Hepatocyte (in vitro differentiated cells): Measurements from ENCODE around the gene NDUFB4. TPM values are rescaled to one million over a fixed set of nuclear protein-coding genes. Genes with fewer than 3 reads are reported as not detected.

Experiments used
- DNase-seq: peaks from one replicate; pipeline ENCODE4 v3.0.0-alpha.2; 2016; ENCODE audit warnings: low spot score
- H2AFZ ChIP-seq: fragments of 200-600 bp; sonication (generic); 2 replicates; pipeline ENCODE4 v1.6.0; 2016; ENCODE audit warnings: antibody characterized with exemption, mild to moderate bottlenecking
- H3K27ac ChIP-seq: fragments of 200-600 bp; sonication (generic); 2 replicates; pipeline ENCODE4 v1.5.1; 2016; ENCODE audit warnings: mild to moderate bottlenecking
- H3K27me3 ChIP-seq: fragments of 200-600 bp; sonication (generic); 2 replicates; pipeline ENCODE4 v1.6.1; 2016
- H3K36me3 ChIP-seq: fragments of 200-600 bp; sonication (generic); replicated peaks from 2 replicates; pipeline ENCODE4 v1.5.1; 2016; ENCODE audit warnings: low read depth; ENCODE audit not compliant: insufficient read depth
- H3K4me1 ChIP-seq: fragments of 200-600 bp; sonication (generic); 2 replicates; pipeline ENCODE4 v1.5.1; 2016; ENCODE audit warnings: mild to moderate bottlenecking, moderate library complexity; ENCODE audit not compliant: insufficient read depth
- H3K4me2 ChIP-seq: fragments of 200-600 bp; sonication (generic); 2 replicates; pipeline ENCODE4 v1.6.0; 2016
- H3K4me3 ChIP-seq: fragments of 200-600 bp; sonication (generic); 2 replicates; pipeline ENCODE4 v1.5.1; 2016; ENCODE audit warnings: mild to moderate bottlenecking
- H3K79me2 ChIP-seq: fragments of 200-600 bp; sonication (generic); 2 replicates; pipeline ENCODE4 v1.6.0; 2017; ENCODE audit warnings: mild to moderate bottlenecking
- H3K9me2 ChIP-seq: fragments of 200-600 bp; sonication (generic); replicated peaks from 2 replicates; pipeline ENCODE4 v1.6.0; 2017; ENCODE audit warnings: mild to moderate bottlenecking; ENCODE audit not compliant: insufficient read depth
- H3K9me3 ChIP-seq: fragments of 200-600 bp; sonication (generic); 2 replicates; pipeline ENCODE4 v1.5.1; 2016; ENCODE audit warnings: low read depth, mild to moderate bottlenecking
- H4K20me1 ChIP-seq: fragments of 200-600 bp; sonication (generic); 2 replicates; pipeline ENCODE4 v1.6.0; 2016; ENCODE audit warnings: mild to moderate bottlenecking; ENCODE audit not compliant: insufficient read depth, poor library complexity, severe bottlenecking
- CTCF ChIP-seq: fragments of 200-600 bp; sonication (generic); IDR thresholded peaks from 2 replicates; pipeline ENCODE4 v1.5.1; 2016; ENCODE audit warnings: antibody characterized with exemption, mild to moderate bottlenecking; ENCODE audit not compliant: poor library complexity
- EZH2 ChIP-seq: fragments of 200-600 bp; sonication (generic); IDR thresholded peaks from 2 replicates; pipeline ENCODE4 v1.6.1; 2016; ENCODE audit warnings: antibody characterized with exemption, mild to moderate bottlenecking, borderline replicate concordance
- EZH2phosphoT487 ChIP-seq: fragments of 200-600 bp; sonication (generic); IDR thresholded peaks from one replicate; pipeline ENCODE4 v1.6.1; 2018; ENCODE audit warnings: antibody characterized with exemption, mild to moderate bottlenecking, low read depth, moderate library complexity; ENCODE audit not compliant: unreplicated experiment, severe bottlenecking
- WGBS: methylation state at CpG from one replicate; pipeline ENCODE4 v1.1.6; 2016; ENCODE audit warnings: low lambda C conversion rate; ENCODE audit errors: missing lambda C conversion rate; 5-methylcytosine and 5-hydroxymethylcytosine counted together
- polyA plus RNA-seq: library from polyadenylated mRNA; unstranded; fragments of >200 nt; fragmentation: Nextera tagmentation; extraction: Ambion mirVana; gene quantifications from 2 replicates; pipeline ENCODE4 v1.2.1, GENCODE V29; 2016
- total RNA-seq: library from RNA; depleted of rRNA; stranded (reverse); fragments of >200 nt; gene quantifications from 2 replicates; pipeline ENCODE4 v1.2.3, GENCODE V29; 2014

NDUFB4 gene
- total and polyA plus RNA-seq, 2 experiments from 2014 or later = 114 to 290 TPM

- Histone ChIP-seq H3K27me3 (no peaks in the 10 kb centered on the region), H4K20me1 (peaks cover 13% of the 10 kb centered on the region), H3K9me2 (no peaks in the 10 kb centered on the region), H3K79me2 (peaks cover 39% of the 10 kb centered on the region), H3K36me3 (no peaks in the 10 kb centered on the region), H3K27ac (no peak overlapping the region), H3K9me3 (no peaks in the 10 kb centered on the region), H3K4me3 (no peak overlapping the region), H3K4me1 (peaks cover 34% of the 10 kb centered on the region), H2AFZ (no peak overlapping the region), H3K4me2 (peak overlapping the region; percentile 32)
- no peak for DNase-seq
- no peak for TF ChIP-seq CTCF
- no peak for TF ChIP-seq EZH2phosphoT487
- no peak for TF ChIP-seq EZH2
- 87% methylated on average over 3 of the region's 3 CpGs for WGBS
Measured at GRCh38 chr3:120599211-120599610, 3.1 kb downstream of the NDUFB4 start.

GRCh38 chr3:120601554-120601953 lies 5.4 kb downstream of the NDUFB4 start:
- peaks cover 38% of the 10 kb centered on the region for H3K79me2 ChIP-seq
- peaks cover 34% of the 10 kb centered on the region for H3K4me1 ChIP-seq
- no peak overlapping the region for H2AFZ ChIP-seq
- no peaks in the 10 kb centered on the region for H3K36me3 ChIP-seq
- no peaks in the 10 kb centered on the region for H3K9me3 ChIP-seq
- 52% methylated on average over 4 of the region's 4 CpGs for WGBS
- DNase-seq = no peak
- H4K20me1 ChIP-seq = peaks cover 13% of the 10 kb centered on the region
- H3K27me3 ChIP-seq = no peaks in the 10 kb centered on the region
- H3K4me2 ChIP-seq = no peak overlapping the region
- peak overlapping the region; percentile 35 for H3K27ac ChIP-seq
- H3K4me3 ChIP-seq = no peak overlapping the region
- no peaks in the 10 kb centered on the region for H3K9me2 ChIP-seq
- TF ChIP-seq EZH2phosphoT487 (no peak), CTCF (no peak), EZH2 (no peak)

GRCh38 chr3:120602682-120603081 lies 6.5 kb downstream of the NDUFB4 start:
- no peak overlapping the region for H2AFZ ChIP-seq
- no peaks in the 10 kb centered on the region for H3K9me3 ChIP-seq
- no peaks in the 10 kb centered on the region for H3K36me3 ChIP-seq
- no peaks in the 10 kb centered on the region for H3K27me3 ChIP-seq
- WGBS = 94% methylated on average over 2 of the region's 2 CpGs
- no peaks in the 10 kb centered on the region for H3K9me2 ChIP-seq
- H3K79me2 ChIP-seq = peaks cover 26% of the 10 kb centered on the region
- peaks cover 27% of the 10 kb centered on the region for H3K4me1 ChIP-seq
- H3K4me3 ChIP-seq = no peak overlapping the region
- peaks cover 10% of the 10 kb centered on the region for H4K20me1 ChIP-seq
- no peak for TF ChIP-seq EZH2phosphoT487
- TF ChIP-seq CTCF = no peak
- TF ChIP-seq EZH2 = no peak
- no peak overlapping the region for H3K4me2 ChIP-seq
- H3K27ac ChIP-seq = no peak overlapping the region
- DNase-seq = no peak

- Histone ChIP-seq H3K27me3 (no peaks in the 10 kb centered on the region), H3K36me3 (no peaks in the 10 kb centered on the region), H3K79me2 (peaks cover 10% of the 10 kb centered on the region), H3K9me3 (no peaks in the 10 kb centered on the region), H3K27ac (no peak overlapping the region), H3K9me2 (no peaks in the 10 kb centered on the region), H4K20me1 (peaks cover 7% of the 10 kb centered on the region), H2AFZ (no peak overlapping the region), H3K4me2 (no peak overlapping the region), H3K4me1 (peaks cover 11% of the 10 kb centered on the region), H3K4me3 (no peak overlapping the region)
- DNase-seq = no peak
- TF ChIP-seq CTCF (no peak), EZH2phosphoT487 (no peak), EZH2 (no peak)
Measured at GRCh38 chr3:120604382-120604781, 8.2 kb downstream of the NDUFB4 start.
